ENCODE measurements around the gene MRM2.

MRM2 gene

GRCh38 chr7:2210551-2211258 lies 31.3 kb downstream of the MRM2 start:
- Mint-ChIP-seq H3K4me3 (no peak overlapping the region), H3K27ac (ENCODE audit: low read depth) (no peak overlapping the region), H3K9me3 (no peaks in the 10 kb centered on the region), H3K27me3 (no peaks in the 10 kb centered on the region), H3K36me3 (ENCODE audit: insufficient read depth) (peaks cover 10% of the 10 kb centered on the region), H3K4me1 (peaks cover 11% of the 10 kb centered on the region)
- no peak for ATAC-seq (replicated peaks; ENCODE audit: extremely low read depth, poor library complexity, severe bottlenecking)
- DNase-seq (ENCODE audit: low spot score in 2 of 2): no peak

- Mint-ChIP-seq H3K4me3 (no peak overlapping the region), H3K4me1 (peaks cover 10% of the 10 kb centered on the region), H3K27ac (ENCODE audit: low read depth) (peak overlapping the region; percentile 57), H3K36me3 (ENCODE audit: insufficient read depth) (peaks cover 6% of the 10 kb centered on the region), H3K9me3 (no peaks in the 10 kb centered on the region), H3K27me3 (no peaks in the 10 kb centered on the region)
- no peak for DNase-seq (ENCODE audit: low spot score in 2 of 2)
- no peak for ATAC-seq (replicated peaks; ENCODE audit: extremely low read depth, poor library complexity, severe bottlenecking)
These were observed 32.1 kb downstream of the MRM2 start for GRCh38 chr7:2209961-2210323.

GRCh38 chr7:2209146-2209960 lies 32.7 kb downstream of the MRM2 start:
- peaks cover 10% of the 10 kb centered on the region for H3K4me1 Mint-ChIP-seq
- no peaks in the 10 kb centered on the region for H3K27me3 Mint-ChIP-seq
- peak overlapping the region; percentile 57 for H3K27ac Mint-ChIP-seq (ENCODE audit: low read depth)
- no peak for ATAC-seq (replicated peaks; ENCODE audit: extremely low read depth, poor library complexity, severe bottlenecking)
- H3K9me3 Mint-ChIP-seq: no peaks in the 10 kb centered on the region
- DNase-seq (ENCODE audit: low spot score in 2 of 2): peak; percentile 24 to 33
- H3K4me3 Mint-ChIP-seq: no peak overlapping the region
- peaks cover 5% of the 10 kb centered on the region for H3K36me3 Mint-ChIP-seq (ENCODE audit: insufficient read depth)

- H3K4me3 Mint-ChIP-seq: no peak overlapping the region
- H3K9me3 Mint-ChIP-seq: no peaks in the 10 kb centered on the region
- H3K4me1 Mint-ChIP-seq: peaks cover 5% of the 10 kb centered on the region
- DNase-seq (ENCODE audit: low spot score in 2 of 2) (no peak), ATAC-seq (replicated peaks; ENCODE audit: extremely low read depth, poor library complexity, severe bottlenecking) (no peak)
- H3K36me3 Mint-ChIP-seq (ENCODE audit: insufficient read depth): peaks cover 4% of the 10 kb centered on the region
- no peaks in the 10 kb centered on the region for H3K27me3 Mint-ChIP-seq
- no peak overlapping the region for H3K27ac Mint-ChIP-seq (ENCODE audit: low read depth)
These were observed 33.3 kb downstream of the MRM2 start for GRCh38 chr7:2208712-2209111.

- H3K27ac Mint-ChIP-seq (ENCODE audit: low read depth): no peak overlapping the region
- H3K9me3 Mint-ChIP-seq: no peaks in the 10 kb centered on the region
- H3K4me3 Mint-ChIP-seq: no peak overlapping the region
- no peak for DNase-seq (ENCODE audit: low spot score in 2 of 2)
- peaks cover 5% of the 10 kb centered on the region for H3K4me1 Mint-ChIP-seq
- peaks cover 4% of the 10 kb centered on the region for H3K36me3 Mint-ChIP-seq (ENCODE audit: insufficient read depth)
- no peaks in the 10 kb centered on the region for H3K27me3 Mint-ChIP-seq
- ATAC-seq (replicated peaks; ENCODE audit: extremely low read depth, poor library complexity, severe bottlenecking): no peak
These were observed 36.8 kb downstream of the MRM2 start for GRCh38 chr7:2205036-2205780.

- no peak for DNase-seq (ENCODE audit: low spot score in 2 of 2)
- peaks cover 5% of the 10 kb centered on the region for H3K4me1 Mint-ChIP-seq
- no peak for ATAC-seq (replicated peaks; ENCODE audit: extremely low read depth, poor library complexity, severe bottlenecking)
- no peak overlapping the region for H3K27ac Mint-ChIP-seq (ENCODE audit: low read depth)
- peaks cover 5% of the 10 kb centered on the region for H3K36me3 Mint-ChIP-seq (ENCODE audit: insufficient read depth)
- H3K27me3 Mint-ChIP-seq: no peaks in the 10 kb centered on the region
- no peak overlapping the region for H3K4me3 Mint-ChIP-seq
- H3K9me3 Mint-ChIP-seq: no peaks in the 10 kb centered on the region
These were observed 37.6 kb downstream of the MRM2 start for GRCh38 chr7:2204446-2204845.

- no peak for DNase-seq (ENCODE audit: low spot score in 2 of 2)
- H3K36me3 Mint-ChIP-seq (ENCODE audit: insufficient read depth): peaks cover 5% of the 10 kb centered on the region
- H3K27ac Mint-ChIP-seq (ENCODE audit: low read depth): no peak overlapping the region
- H3K27me3 Mint-ChIP-seq: no peaks in the 10 kb centered on the region
- H3K4me3 Mint-ChIP-seq: no peak overlapping the region
- H3K4me1 Mint-ChIP-seq: peaks cover 5% of the 10 kb centered on the region
- no peaks in the 10 kb centered on the region for H3K9me3 Mint-ChIP-seq
- ATAC-seq (replicated peaks; ENCODE audit: extremely low read depth, poor library complexity, severe bottlenecking): no peak
These were observed 38.2 kb downstream of the MRM2 start for GRCh38 chr7:2203766-2204300.

- Mint-ChIP-seq H3K36me3 (ENCODE audit: insufficient read depth) (peaks cover 5% of the 10 kb centered on the region), H3K27me3 (no peaks in the 10 kb centered on the region), H3K4me1 (peaks cover 5% of the 10 kb centered on the region), H3K9me3 (no peaks in the 10 kb centered on the region), H3K27ac (ENCODE audit: low read depth) (no peak overlapping the region), H3K4me3 (no peak overlapping the region)
- ATAC-seq (replicated peaks; ENCODE audit: extremely low read depth, poor library complexity, severe bottlenecking) (no peak), DNase-seq (ENCODE audit: low spot score in 2 of 2) (no peak)
These were observed 38.9 kb downstream of the MRM2 start for GRCh38 chr7:2202901-2203765.

- peaks cover 5% of the 10 kb centered on the region for H3K36me3 Mint-ChIP-seq (ENCODE audit: insufficient read depth)
- no peak overlapping the region for H3K4me3 Mint-ChIP-seq
- peaks cover 5% of the 10 kb centered on the region for H3K4me1 Mint-ChIP-seq
- no peak for DNase-seq (ENCODE audit: low spot score in 2 of 2)
- no peaks in the 10 kb centered on the region for H3K9me3 Mint-ChIP-seq
- no peak overlapping the region for H3K27ac Mint-ChIP-seq (ENCODE audit: low read depth)
- H3K27me3 Mint-ChIP-seq: no peaks in the 10 kb centered on the region
- ATAC-seq (replicated peaks; ENCODE audit: extremely low read depth, poor library complexity, severe bottlenecking): no peak
These were observed 39.6 kb downstream of the MRM2 start for GRCh38 chr7:2202361-2202761.

- DNase-seq (ENCODE audit: low spot score in 2 of 2) (no peak), ATAC-seq (replicated peaks; ENCODE audit: extremely low read depth, poor library complexity, severe bottlenecking) (no peak)
- Mint-ChIP-seq H3K4me1 (peaks cover 5% of the 10 kb centered on the region), H3K4me3 (no peak overlapping the region), H3K27me3 (no peaks in the 10 kb centered on the region), H3K27ac (ENCODE audit: low read depth) (no peak overlapping the region), H3K9me3 (no peaks in the 10 kb centered on the region), H3K36me3 (ENCODE audit: insufficient read depth) (peaks cover 5% of the 10 kb centered on the region)
These were observed 40.2 kb downstream of the MRM2 start for GRCh38 chr7:2201686-2202360.

GRCh38 chr7:2201128-2201527 lies 40.9 kb downstream of the MRM2 start:
- ATAC-seq (replicated peaks; ENCODE audit: extremely low read depth, poor library complexity, severe bottlenecking): no peak
- Mint-ChIP-seq H3K4me3 (no peak overlapping the region), H3K27me3 (no peaks in the 10 kb centered on the region), H3K4me1 (peaks cover 5% of the 10 kb centered on the region), H3K27ac (ENCODE audit: low read depth) (no peak overlapping the region), H3K36me3 (ENCODE audit: insufficient read depth) (peaks cover 4% of the 10 kb centered on the region), H3K9me3 (no peaks in the 10 kb centered on the region)
- DNase-seq (ENCODE audit: low spot score in 2 of 2): no peak

Measured in central memory CD8-positive, alpha-beta T cell (primary cell).